Natural killer cell treated with Interleukin-12 subunit alpha and Interleukin-12 subunit beta and Interleukin-15 and Interleukin-18, amount 100 ng/mL, for 72 hours (primary cell): Measurements from ENCODE around the gene IGF1. TPM values are rescaled to one million over a fixed set of nuclear protein-coding genes. Genes with fewer than 3 reads are reported as not detected.

Source experiments
- ATAC-seq, 2 donors: fragments of 150-1000 bp; cut with Tn5 transposase in 1 of 2; sonication (Bioruptor Pico), chemical (Tn5 transposase) in 1 of 2; 2 replicates each; pipeline ENCODE4 v1.10.0; 2021
- DNase-seq: peaks from one replicate; pipeline ENCODE4 v3.0.0; 2022; ENCODE audit warnings: low spot score
- H3K27ac Mint-ChIP-seq, 2 donors: 1 replicate in 1 of 2; 2 replicates in 1 of 2; pipeline ENCODE4 v1.8.0; 2022; ENCODE audit warnings: mixed read lengths in 2 of 2, mild to moderate bottlenecking in 1 of 2, moderate library complexity in 1 of 2
- H3K27me3 Mint-ChIP-seq, 2 donors: 1 replicate in 1 of 2; 2 replicates in 1 of 2; pipeline ENCODE4 v1.8.0; 2022; ENCODE audit warnings: mixed read lengths in 2 of 2
- H3K36me3 Mint-ChIP-seq: one replicate; pipeline ENCODE4 v1.8.0; 2022; ENCODE audit warnings: mixed read lengths
- H3K4me1 Mint-ChIP-seq, 2 donors: 1 replicate in 1 of 2; 2 replicates in 1 of 2; pipeline ENCODE4 v1.8.0; 2022; ENCODE audit warnings: low read depth in 2 of 2, mixed read lengths in 2 of 2, mild to moderate bottlenecking in 1 of 2
- H3K4me3 Mint-ChIP-seq: one replicate; pipeline ENCODE4 v1.8.0; 2022; ENCODE audit warnings: mixed read lengths
- H3K9me3 Mint-ChIP-seq: 2 replicates; pipeline ENCODE4 v1.8.0; 2022; ENCODE audit warnings: mixed read lengths
- total RNA-seq, 2 donors: library from RNA; stranded (reverse); gene quantifications; one replicate each; pipeline ENCODE4 v1.2.3, GENCODE V29; 2022

IGF1 gene
- total RNA-seq, 2 donors from 2014 or later = 0.05 TPM; not detected in 1

GRCh38 chr12:102441077-102441596, 39.2 kb downstream of the IGF1 start:
- Mint-ChIP-seq H3K27ac (no peak overlapping the region), H3K36me3 (peaks cover 4% of the 10 kb centered on the region), H3K27me3 (peaks cover 5 to 29% of the 10 kb centered on the region in 2 donors), H3K4me1 (no peaks in the 10 kb centered on the region), H3K9me3 (peaks cover 2% of the 10 kb centered on the region), H3K4me3 (no peak overlapping the region)
- DNase-seq (no peak), ATAC-seq (no peak)

GRCh38 chr12:102439426-102440405, 40.6 kb downstream of the IGF1 start:
- Mint-ChIP-seq H3K36me3 (no peaks in the 10 kb centered on the region), H3K4me3 (no peak overlapping the region)
- no peak for ATAC-seq

GRCh38 chr12:102438827-102439210, 41.5 kb downstream of the IGF1 start:
- DNase-seq (no peak), ATAC-seq (no peak)
- Mint-ChIP-seq H3K36me3 (no peaks in the 10 kb centered on the region), H3K27ac (no peak overlapping the region), H3K9me3 (no peaks in the 10 kb centered on the region), H3K4me3 (no peak overlapping the region), H3K27me3 (peaks cover 5 to 22% of the 10 kb centered on the region in 2 donors), H3K4me1 (no peaks in the 10 kb centered on the region)

More at GRCh38 chr12:102439426-102440405, 40.6 kb downstream of the IGF1 start:
- DNase-seq = no peak
- Mint-ChIP-seq H3K9me3 (no peaks in the 10 kb centered on the region), H3K27me3 (peaks cover 5 to 22% of the 10 kb centered on the region in 2 donors), H3K27ac (no peak overlapping the region), H3K4me1 (no peaks in the 10 kb centered on the region)

GRCh38 chr12:102438047-102438826, 42.1 kb downstream of the IGF1 start:
- Mint-ChIP-seq H3K27me3 (peaks cover 5 to 22% of the 10 kb centered on the region in 2 donors), H3K4me1 (no peaks in the 10 kb centered on the region), H3K36me3 (no peaks in the 10 kb centered on the region), H3K9me3 (no peaks in the 10 kb centered on the region), H3K4me3 (no peak overlapping the region), H3K27ac (no peak overlapping the region)
- DNase-seq = no peak
- no peak for ATAC-seq

- no peak for DNase-seq
- Mint-ChIP-seq H3K9me3 (no peaks in the 10 kb centered on the region), H3K36me3 (no peaks in the 10 kb centered on the region), H3K27me3 (peaks cover 5 to 22% of the 10 kb centered on the region in 2 donors), H3K4me3 (no peak overlapping the region), H3K4me1 (no peaks in the 10 kb centered on the region), H3K27ac (no peak overlapping the region)
- ATAC-seq = no peak
Measured at GRCh38 chr12:102437511-102437910, 42.9 kb downstream of the IGF1 start.

GRCh38 chr12:102436867-102437266, 43.5 kb downstream of the IGF1 start:
- Mint-ChIP-seq H3K4me1 (no peaks in the 10 kb centered on the region), H3K36me3 (no peaks in the 10 kb centered on the region), H3K27me3 (peaks cover 5 to 22% of the 10 kb centered on the region in 2 donors), H3K9me3 (no peaks in the 10 kb centered on the region), H3K27ac (no peak overlapping the region), H3K4me3 (no peak overlapping the region)
- no peak for DNase-seq
- no peak for ATAC-seq

GRCh38 chr12:102435827-102436436, 44.4 kb downstream of the IGF1 start:
- Mint-ChIP-seq H3K27ac (no peak overlapping the region), H3K4me1 (no peaks in the 10 kb centered on the region), H3K9me3 (peaks cover 1% of the 10 kb centered on the region), H3K36me3 (no peaks in the 10 kb centered on the region), H3K27me3 (peaks cover 5 to 25% of the 10 kb centered on the region in 2 donors), H3K4me3 (no peak overlapping the region)
- DNase-seq (no peak), ATAC-seq (no peak)

GRCh38 chr12:102433304-102433703, 47.1 kb downstream of the IGF1 start:
- DNase-seq = no peak
- Mint-ChIP-seq H3K4me1 (no peaks in the 10 kb centered on the region), H3K27ac (no peak overlapping the region), H3K9me3 (peaks cover 3% of the 10 kb centered on the region), H3K27me3 (peaks cover 6 to 23% of the 10 kb centered on the region in 2 donors), H3K4me3 (no peak overlapping the region), H3K36me3 (no peaks in the 10 kb centered on the region)
- no peak for ATAC-seq

GRCh38 chr12:102430661-102431060, 49.7 kb downstream of the IGF1 start:
- no peak for ATAC-seq
- DNase-seq = no peak
- H3K9me3 Mint-ChIP-seq = peaks cover 4% of the 10 kb centered on the region
- no peaks in the 10 kb centered on the region for H3K36me3 Mint-ChIP-seq
- H3K4me3 Mint-ChIP-seq = no peak overlapping the region
- peaks cover 6 to 9% of the 10 kb centered on the region in 2 donors for H3K27me3 Mint-ChIP-seq
- H3K27ac Mint-ChIP-seq = no peak overlapping the region
- H3K4me1 Mint-ChIP-seq = no peaks in the 10 kb centered on the region

GRCh38 chr12:102429211-102430154, 50.9 kb downstream of the IGF1 start:
- Mint-ChIP-seq H3K27ac (no peak overlapping the region), H3K27me3 (peaks cover 9 to 11% of the 10 kb centered on the region in 2 donors), H3K36me3 (peaks cover 4% of the 10 kb centered on the region), H3K4me3 (no peak overlapping the region), H3K4me1 (no peaks in the 10 kb centered on the region), H3K9me3 (peaks cover 9% of the 10 kb centered on the region)
- no peak for ATAC-seq
- DNase-seq = no peak

GRCh38 chr12:102427543-102427941, 52.8 kb downstream of the IGF1 start:
- ATAC-seq = no peak
- no peak overlapping the region for H3K27ac Mint-ChIP-seq

GRCh38 chr12:102426599-102427542, 53.5 kb downstream of the IGF1 start:
- peaks cover 0 to 6% of the 10 kb centered on the region in 2 donors for H3K4me1 Mint-ChIP-seq
- DNase-seq = no peak
- no peak overlapping the region for H3K27ac Mint-ChIP-seq
- H3K9me3 Mint-ChIP-seq = peaks cover 9% of the 10 kb centered on the region
- H3K36me3 Mint-ChIP-seq = peaks cover 4% of the 10 kb centered on the region
- H3K4me3 Mint-ChIP-seq = no peak overlapping the region
- peaks cover 9 to 11% of the 10 kb centered on the region in 2 donors for H3K27me3 Mint-ChIP-seq
- no peak for ATAC-seq

More at GRCh38 chr12:102427543-102427941, 52.8 kb downstream of the IGF1 start:
- H3K9me3 Mint-ChIP-seq = peaks cover 9% of the 10 kb centered on the region
- peaks cover 9 to 11% of the 10 kb centered on the region in 2 donors for H3K27me3 Mint-ChIP-seq
- peaks cover 4% of the 10 kb centered on the region for H3K36me3 Mint-ChIP-seq
- H3K4me3 Mint-ChIP-seq = no peak overlapping the region
- H3K4me1 Mint-ChIP-seq = no peaks in the 10 kb centered on the region
- DNase-seq = no peak
